SU-DHL-6 (cell line): ENCODE data around the gene FAM76A.

Experiments used
- H2AFZ ChIP-seq: fragments of 200-600 bp; sonication (generic); 2 replicates; pipeline ENCODE4 v1.6.1; 2014; ENCODE audit warnings: low read depth, mild to moderate bottlenecking, moderate library complexity, mixed read lengths, antibody characterized with exemption, low read length; ENCODE audit not compliant: severe bottlenecking
- H3F3A ChIP-seq: fragments of 200-600 bp; shearing (Covaris generic); 2 replicates; pipeline ENCODE4 v1.6.0; 2016; ENCODE audit warnings: antibody characterized with exemption, mild to moderate bottlenecking; ENCODE audit not compliant: insufficient read depth
- H3K27ac ChIP-seq: fragments of 200-600 bp; sonication (generic); 2 replicates; pipeline ENCODE4 v1.5.1; 2016; ENCODE audit warnings: low read depth, mild to moderate bottlenecking, low read length, moderate library complexity, mixed read lengths
- H3K27me3 ChIP-seq: fragments of 200-600 bp; sonication (generic), shearing (Covaris generic); 2 replicates; pipeline ENCODE4 v1.6.0; 2014; ENCODE audit warnings: mild to moderate bottlenecking, low read length
- H3K36me3 ChIP-seq: fragments of 200-600 bp; sonication (generic); 2 replicates; pipeline ENCODE4 v1.6.1; 2014; ENCODE audit warnings: mild to moderate bottlenecking, low read length, mixed read lengths
- H3K4me2 ChIP-seq: fragments of 300-600, 200-600 bp; shearing (Covaris generic), sonication (generic); 2 replicates; pipeline ENCODE4 v1.6.0; 2014; ENCODE audit warnings: low read length, low read depth, mild to moderate bottlenecking; ENCODE audit not compliant: poor library complexity, severe bottlenecking
- H3K4me3 ChIP-seq: fragments of 200-600 bp; sonication (generic); 2 replicates; pipeline ENCODE4 v1.5.1; 2014; ENCODE audit warnings: antibody characterized with exemption, low read length, mild to moderate bottlenecking, mixed read lengths; ENCODE audit not compliant: insufficient read depth, poor library complexity, severe bottlenecking
- H3K79me2 ChIP-seq: fragments of 200-600 bp; sonication (generic); 2 replicates; pipeline ENCODE4 v1.6.1; 2014; ENCODE audit warnings: mild to moderate bottlenecking, low read length, moderate library complexity; ENCODE audit not compliant: insufficient read depth
- H3K9ac ChIP-seq: fragments of 200-600 bp; sonication (generic); 2 replicates; pipeline ENCODE4 v1.7.0; 2014; ENCODE audit warnings: mild to moderate bottlenecking, low read length
- H3K9me2 ChIP-seq: fragments of 200-600 bp; sonication (generic); replicated peaks from 2 replicates; pipeline ENCODE4 v1.6.1; 2014; ENCODE audit warnings: low read length; ENCODE audit not compliant: insufficient read depth
- H3K9me3 ChIP-seq: fragments of 200-600 bp; sonication (generic); 2 replicates; pipeline ENCODE4 v1.6.1; 2014; ENCODE audit warnings: low read length, mixed read lengths; ENCODE audit not compliant: insufficient read depth
- H4K20me1 ChIP-seq: fragments of 200-600 bp; sonication (generic); 2 replicates; pipeline ENCODE4 v1.6.1; 2014; ENCODE audit warnings: low read depth, mild to moderate bottlenecking, antibody characterized with exemption, low read length, moderate library complexity, mixed read lengths
- CTCF ChIP-seq: fragments of 200-600 bp; sonication (generic); IDR thresholded peaks from one replicate; pipeline ENCODE4 v1.5.1; 2017; ENCODE audit warnings: antibody characterized with exemption, mild to moderate bottlenecking, low read length, moderate library complexity; ENCODE audit not compliant: insufficient read depth, poor library complexity, severe bottlenecking
- EZH2phosphoT487 ChIP-seq: fragments of 200-600 bp; sonication (generic), shearing (Covaris generic); conservative IDR thresholded peaks from 2 replicates; pipeline ENCODE4 v1.6.1; 2018; ENCODE audit warnings: mild to moderate bottlenecking, antibody characterized with exemption, low read length, moderate library complexity, mixed read lengths

Gene FAM76A

GRCh38 chr1:27682351-27682944 is 43.3 kb upstream of the FAM76A start:
- no peaks in the 10 kb centered on the region for H3K79me2 ChIP-seq
- H4K20me1 ChIP-seq = no peaks in the 10 kb centered on the region
- no peaks in the 10 kb centered on the region for H3K9me2 ChIP-seq
- no peak overlapping the region for H2AFZ ChIP-seq
- H3K4me2 ChIP-seq = no peak overlapping the region
- no peaks in the 10 kb centered on the region for H3F3A ChIP-seq
- H3K36me3 ChIP-seq = no peaks in the 10 kb centered on the region
- H3K9me3 ChIP-seq = peaks cover 5% of the 10 kb centered on the region; the same call in 1 of the 2 replicates
- H3K4me3 ChIP-seq = no peak overlapping the region
- H3K27me3 ChIP-seq = no peaks in the 10 kb centered on the region
- no peak overlapping the region for H3K27ac ChIP-seq
- H3K9ac ChIP-seq = no peak overlapping the region
- TF ChIP-seq CTCF (no peak), EZH2phosphoT487 (no peak)

GRCh38 chr1:27684176-27684575 is 41.6 kb upstream of the FAM76A start:
- H3K4me2 ChIP-seq = no peak overlapping the region
- H3K9me2 ChIP-seq = no peaks in the 10 kb centered on the region
- no peaks in the 10 kb centered on the region for H3F3A ChIP-seq

GRCh38 chr1:27686223-27686990 is 39.4 kb upstream of the FAM76A start:
- H3K27me3 ChIP-seq = no peaks in the 10 kb centered on the region
- no peak overlapping the region for H3K27ac ChIP-seq
- no peak overlapping the region for H3K9ac ChIP-seq
- H3K4me3 ChIP-seq = no peak overlapping the region
- H3K79me2 ChIP-seq = no peaks in the 10 kb centered on the region
- H2AFZ ChIP-seq = no peak overlapping the region
- no peaks in the 10 kb centered on the region for H3K36me3 ChIP-seq
- H3K9me2 ChIP-seq = no peaks in the 10 kb centered on the region
- no peaks in the 10 kb centered on the region for H3K9me3 ChIP-seq
- H4K20me1 ChIP-seq = no peaks in the 10 kb centered on the region
- TF ChIP-seq EZH2phosphoT487 (no peak), CTCF (no peak)
- H3K4me2 ChIP-seq = no peak overlapping the region
- H3F3A ChIP-seq = no peaks in the 10 kb centered on the region

More at GRCh38 chr1:27684176-27684575, 41.6 kb upstream of the FAM76A start:
- Histone ChIP-seq H3K9me3 (peaks cover 5% of the 10 kb centered on the region; the same call in 1 of the 2 replicates), H2AFZ (no peak overlapping the region), H3K36me3 (no peaks in the 10 kb centered on the region), H3K27me3 (no peaks in the 10 kb centered on the region), H4K20me1 (no peaks in the 10 kb centered on the region), H3K79me2 (no peaks in the 10 kb centered on the region), H3K27ac (no peak overlapping the region), H3K4me3 (no peak overlapping the region), H3K9ac (no peak overlapping the region)
- TF ChIP-seq CTCF (no peak), EZH2phosphoT487 (no peak)
